Bone marrow (tissue), 2 donors: ENCODE results near the gene SLC13A3.

Source experiments
- DNase-seq, 2 donors: peaks; one replicate each; lab custom pipeline; 2025; lab: John Stamatoyannopoulos, UW

SLC13A3 gene

DNA sequence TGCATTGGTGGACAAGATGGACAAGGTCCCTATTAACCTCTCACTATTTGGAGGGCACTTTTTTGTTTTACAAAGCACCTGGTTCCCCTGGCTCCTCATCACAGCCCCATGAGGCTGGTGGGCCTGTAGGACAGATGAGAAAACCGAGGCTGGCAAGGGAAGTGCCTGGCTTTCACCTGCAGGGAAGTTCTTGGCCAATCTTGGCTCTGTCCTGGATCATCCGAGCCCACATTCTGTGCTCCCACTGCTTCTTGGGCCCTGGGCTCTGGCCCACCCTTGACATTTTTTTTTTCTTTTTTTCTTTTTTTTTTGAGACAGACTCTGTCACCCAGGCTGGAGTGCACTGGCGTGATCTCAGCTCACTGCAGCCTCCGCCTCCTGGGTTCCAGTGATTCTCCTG is 14.7 kb downstream of the SLC13A3 start:
- DNase-seq, result no peak

DNA sequence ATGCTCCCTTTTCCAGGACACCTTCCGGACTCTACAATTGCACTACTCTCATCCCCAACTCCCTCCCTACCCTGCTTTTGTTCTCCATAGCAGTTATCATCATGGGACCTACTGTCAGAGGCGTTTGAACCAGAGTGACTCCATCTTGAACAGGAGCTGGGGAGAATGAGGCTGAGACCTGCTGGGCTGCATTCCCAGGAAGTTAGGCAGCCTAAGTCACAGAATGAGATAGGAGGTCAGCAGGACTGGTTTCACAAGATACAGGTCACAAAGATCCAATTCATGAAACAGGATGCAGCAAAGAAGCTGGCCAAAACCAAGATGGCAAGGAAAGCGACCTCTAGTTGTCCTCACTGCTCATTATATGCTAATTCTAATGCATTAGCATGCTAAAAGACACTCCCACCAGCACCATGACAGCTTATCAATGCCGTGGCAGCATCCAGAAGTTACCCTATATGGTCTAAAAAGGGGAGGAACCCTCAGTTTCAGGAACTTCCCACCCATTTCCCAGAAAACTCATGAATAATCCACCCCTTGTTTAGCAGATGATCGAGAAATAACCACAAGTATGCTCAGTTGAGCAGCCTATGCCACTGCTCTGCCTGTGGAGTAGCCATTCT is 15.6 kb downstream of the SLC13A3 start:
- no peak for DNase-seq

DNA sequence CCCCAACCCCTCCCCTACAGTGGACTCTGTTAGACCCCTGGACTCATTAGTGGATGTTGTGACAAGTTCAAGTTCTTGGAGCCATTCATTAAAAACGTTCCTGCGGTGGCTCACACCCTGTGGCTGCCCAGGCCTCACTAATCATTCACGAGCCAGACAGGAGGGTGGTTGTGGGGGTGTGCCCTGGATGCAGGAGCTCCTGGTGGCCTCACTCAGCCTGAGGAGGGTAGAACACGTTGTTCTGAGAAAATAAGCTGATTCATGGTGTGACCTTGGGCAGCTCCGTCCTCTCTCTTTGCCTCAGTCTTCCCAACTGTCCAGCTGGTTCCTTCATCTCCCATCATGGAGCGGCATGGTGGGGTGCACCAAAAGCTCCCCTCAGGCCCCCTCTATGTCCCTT is 16.7 kb downstream of the SLC13A3 start:
- no peak for DNase-seq

DNA sequence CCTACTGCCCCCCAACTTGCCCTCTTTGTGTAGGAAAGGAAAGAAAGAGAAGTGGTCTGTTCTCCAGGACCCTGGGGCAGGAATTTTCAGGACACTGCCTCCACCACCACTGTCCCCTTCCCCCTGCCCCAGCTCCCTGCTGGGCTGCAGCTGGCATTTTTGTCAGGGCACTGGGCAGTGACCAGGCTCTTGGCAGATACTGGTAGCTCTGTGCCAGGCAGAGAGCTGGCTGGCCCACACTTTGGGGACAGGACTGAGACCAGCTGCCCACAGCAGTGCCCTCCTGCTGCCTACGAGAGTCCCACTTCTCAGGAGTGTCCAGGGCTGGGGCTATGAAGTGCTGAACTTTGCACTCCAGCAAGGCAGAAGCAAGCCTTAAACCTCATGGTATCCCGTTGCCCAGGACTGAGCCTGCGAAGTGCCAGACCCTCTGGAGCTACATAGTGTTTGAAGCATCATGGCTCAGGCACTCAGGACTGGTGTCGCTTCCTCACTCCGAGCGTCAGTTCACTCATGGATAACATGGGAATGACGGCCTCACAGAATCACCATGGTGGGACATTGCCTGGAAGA is 19.3 kb downstream of the SLC13A3 start:
- DNase-seq, result no peak

DNA sequence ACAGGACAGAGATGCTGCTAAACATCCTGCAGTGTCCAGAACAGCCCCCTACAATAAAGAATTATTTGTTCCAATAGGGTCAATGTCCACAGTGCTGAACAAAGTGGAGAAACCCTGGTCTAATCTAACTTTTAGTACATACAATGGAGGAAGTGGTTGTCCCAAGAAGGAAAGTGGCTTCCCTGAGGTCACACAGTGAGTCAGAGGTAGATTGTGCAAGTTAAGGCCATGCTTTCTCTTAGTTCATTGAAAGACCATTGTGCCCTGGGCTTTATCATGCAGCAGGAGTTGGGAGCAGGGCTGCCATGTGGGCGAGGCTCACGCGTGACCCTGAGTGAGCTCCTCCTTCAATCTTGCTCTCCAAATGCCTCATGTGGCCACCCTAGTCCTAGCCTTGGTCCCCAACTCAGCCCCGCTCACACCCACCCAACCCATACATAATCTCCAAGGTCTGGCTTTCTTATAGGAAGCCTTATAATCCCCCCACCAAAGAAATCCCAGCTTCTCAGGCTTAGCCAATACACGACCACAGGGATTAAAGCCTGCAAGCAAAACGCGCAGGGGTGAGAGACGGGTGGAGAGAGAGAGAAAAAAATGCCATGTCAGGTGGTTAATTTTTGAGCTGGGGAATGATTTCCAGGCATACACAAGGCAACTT is 19.9 kb downstream of the SLC13A3 start:
- DNase-seq, result peak in 1 of 2 donors; percentile 27

DNA sequence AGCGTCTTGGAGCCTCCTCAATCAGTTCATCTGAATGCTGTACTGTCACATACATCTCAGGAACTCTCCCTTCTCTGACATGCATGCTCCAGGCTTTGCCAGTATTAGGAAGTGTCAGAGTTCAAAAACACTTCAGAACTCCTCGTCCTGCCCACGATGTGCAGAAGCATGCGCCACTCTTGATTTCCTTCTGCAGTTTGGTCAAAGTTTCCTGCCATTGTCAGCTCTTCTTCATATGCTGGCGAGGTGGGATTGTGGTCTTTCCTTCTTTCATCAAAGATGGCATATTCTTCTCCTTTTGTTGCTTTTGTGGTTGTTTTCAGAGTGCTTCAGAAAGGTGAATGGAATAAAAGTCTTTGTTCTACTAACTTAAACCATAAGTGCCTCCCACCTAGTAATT is 21.0 kb downstream of the SLC13A3 start:
- no peak for DNase-seq

DNA sequence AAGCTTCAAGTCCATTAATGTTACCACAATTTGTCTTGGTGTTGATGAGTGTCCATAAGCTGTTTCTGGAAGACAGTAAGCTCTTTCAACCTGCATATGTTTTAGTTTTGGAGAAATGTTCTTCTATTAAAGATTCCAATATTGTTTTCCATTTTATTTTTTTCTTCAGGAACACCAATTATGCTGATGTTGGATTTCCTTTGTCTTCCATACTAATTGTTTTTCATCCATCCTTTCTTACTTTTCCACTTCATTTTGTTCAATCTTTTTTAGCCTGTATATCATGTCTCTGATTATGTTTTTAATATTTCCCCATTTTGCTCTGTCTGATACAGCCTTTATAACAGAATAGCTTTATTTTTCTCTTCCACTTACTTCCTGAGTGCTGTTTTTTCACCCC is 21.9 kb downstream of the SLC13A3 start:
- DNase-seq, result no peak

DNA sequence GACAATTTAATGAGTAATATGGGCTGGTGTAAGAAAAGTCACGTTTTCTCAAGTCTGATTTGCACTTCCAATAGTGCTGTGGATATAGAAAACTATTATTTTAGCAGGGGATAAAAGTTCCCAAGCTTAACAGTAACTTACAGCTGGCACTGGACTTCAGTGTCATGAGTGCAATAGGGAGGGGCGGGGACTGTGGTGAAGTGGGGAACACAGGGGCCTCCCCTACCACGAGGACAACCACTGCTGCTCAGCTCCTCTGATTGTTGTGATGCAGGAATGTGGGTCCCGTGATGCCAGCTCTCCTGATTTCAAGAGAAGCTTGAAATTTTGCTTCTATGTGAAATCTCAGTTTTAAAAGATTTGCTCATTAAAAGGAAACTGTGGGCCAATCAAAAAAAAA is 24.0 kb downstream of the SLC13A3 start:
- no peak for DNase-seq

DNA sequence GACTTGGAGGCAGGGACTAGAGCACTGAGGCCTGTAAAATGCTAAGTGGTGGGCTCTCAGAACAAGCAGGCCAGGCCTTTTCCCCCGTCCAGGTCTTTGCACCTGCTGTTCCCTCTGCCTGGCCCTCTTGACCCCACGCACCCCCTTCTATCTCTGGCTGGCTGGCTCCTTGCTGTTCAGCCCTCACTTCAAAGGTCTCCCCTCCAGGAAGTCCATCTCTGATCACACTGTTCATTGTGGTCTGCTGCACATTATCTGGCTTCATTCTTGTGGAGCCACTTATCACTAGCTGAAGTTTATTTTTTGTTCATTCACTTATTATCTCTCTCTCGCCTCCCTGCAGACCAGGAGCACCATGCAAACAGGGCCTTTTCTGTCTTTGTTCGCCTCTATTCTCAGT is 24.5 kb downstream of the SLC13A3 start:
- DNase-seq, result no peak

DNA sequence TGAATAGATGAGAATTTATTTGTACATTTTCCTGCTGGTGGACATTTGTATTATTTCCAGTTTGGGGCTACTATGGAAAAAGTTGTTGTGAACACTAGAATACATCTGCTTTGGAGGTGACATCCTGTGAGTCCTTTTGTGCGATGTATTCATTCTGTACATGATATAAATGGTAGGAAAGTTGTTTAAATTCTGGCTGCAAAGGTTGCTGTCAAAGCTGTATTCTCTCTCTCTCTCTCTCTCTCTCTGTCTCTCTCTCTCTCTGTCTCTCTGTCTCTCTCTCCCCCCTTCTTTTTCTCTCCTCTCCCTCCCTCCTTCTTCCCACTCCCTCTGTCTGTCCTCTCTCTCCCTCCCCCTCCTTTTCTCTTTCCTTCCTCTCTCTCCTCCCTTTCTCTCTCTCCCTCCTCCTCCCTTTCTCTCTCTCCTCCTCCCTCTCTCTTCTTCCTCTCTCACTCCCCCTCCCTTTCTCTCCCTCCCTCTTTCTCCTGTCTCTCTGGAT is 25.3 kb downstream of the SLC13A3 start:
- no peak for DNase-seq

DNA sequence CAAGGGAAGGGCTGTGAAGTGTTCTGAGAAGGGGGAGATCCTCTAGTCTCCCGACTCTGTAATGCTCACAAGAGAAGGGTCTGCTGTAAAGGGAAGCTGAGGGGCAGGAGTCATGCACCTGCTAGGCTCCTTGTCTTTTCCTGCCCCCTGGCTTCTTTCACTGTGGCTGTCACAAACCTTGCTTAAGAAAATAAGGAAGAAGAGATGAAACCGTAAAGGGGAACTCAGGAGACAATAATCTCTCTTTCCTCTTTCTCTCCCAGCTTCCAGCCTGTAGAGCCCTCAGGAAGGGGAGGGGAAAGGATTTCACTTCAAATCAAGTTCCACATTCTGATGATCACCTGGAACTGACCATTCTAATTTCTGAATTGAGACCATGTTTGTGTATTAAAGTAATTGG is 26.3 kb downstream of the SLC13A3 start:
- no peak for DNase-seq

DNA sequence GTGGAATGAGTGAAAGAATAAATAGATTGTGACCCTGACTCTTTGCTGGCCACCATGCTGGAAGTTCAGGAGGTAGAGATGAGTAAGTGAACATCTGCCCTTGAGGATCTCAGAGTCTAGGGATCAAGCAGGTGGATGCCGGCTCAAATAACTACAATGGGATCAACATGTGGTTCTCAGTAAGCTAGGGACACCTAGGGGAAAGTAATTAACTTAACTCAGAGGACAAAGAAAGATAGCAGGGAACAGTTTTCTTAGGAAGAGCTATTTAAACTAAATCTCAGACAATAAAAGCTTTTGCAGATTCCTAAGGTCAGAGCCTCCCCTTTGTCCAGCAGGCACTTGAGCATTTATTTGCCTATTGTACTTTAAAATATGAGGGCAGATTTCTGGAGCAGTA is 29.1 kb downstream of the SLC13A3 start:
- DNase-seq, result no peak

DNA sequence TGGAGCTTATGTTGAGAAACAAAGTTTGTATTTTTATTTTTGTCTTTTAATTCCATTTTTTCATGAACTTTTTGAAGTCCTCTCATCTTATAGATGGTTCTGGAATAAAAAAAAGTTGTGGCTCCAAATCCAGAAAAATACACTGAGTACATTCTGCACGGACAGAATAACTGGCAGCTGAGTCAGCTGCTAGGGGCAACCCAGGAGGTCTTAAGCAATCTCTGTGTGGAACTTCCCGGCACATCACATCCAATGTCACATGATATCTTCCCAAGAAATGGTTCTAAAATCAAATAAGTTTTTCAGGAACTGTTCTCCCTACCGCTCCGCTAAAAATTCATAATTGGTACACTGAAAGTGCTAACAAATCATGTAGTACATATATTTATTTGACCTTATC is 29.8 kb downstream of the SLC13A3 start:
- DNase-seq, result no peak

DNA sequence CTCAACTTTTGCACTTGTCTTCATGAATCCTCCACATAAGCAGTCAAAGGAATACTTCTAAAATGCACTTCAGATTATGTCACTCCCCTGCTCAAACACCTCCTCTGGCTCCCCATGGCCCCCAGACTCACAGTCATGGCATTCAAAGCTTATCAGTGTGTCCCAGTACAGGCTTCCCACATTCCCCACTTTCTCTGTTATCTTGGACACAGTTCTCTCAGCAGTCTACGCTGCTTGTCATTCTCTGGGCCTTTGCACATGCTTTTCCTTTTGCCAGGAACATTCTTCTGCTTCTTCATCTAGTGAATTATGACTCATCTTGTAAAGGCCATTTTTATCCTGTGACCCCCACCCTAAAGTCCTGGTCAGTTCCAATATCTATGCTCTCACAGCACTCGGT is 31.8 kb downstream of the SLC13A3 start:
- DNase-seq, result no peak

DNA sequence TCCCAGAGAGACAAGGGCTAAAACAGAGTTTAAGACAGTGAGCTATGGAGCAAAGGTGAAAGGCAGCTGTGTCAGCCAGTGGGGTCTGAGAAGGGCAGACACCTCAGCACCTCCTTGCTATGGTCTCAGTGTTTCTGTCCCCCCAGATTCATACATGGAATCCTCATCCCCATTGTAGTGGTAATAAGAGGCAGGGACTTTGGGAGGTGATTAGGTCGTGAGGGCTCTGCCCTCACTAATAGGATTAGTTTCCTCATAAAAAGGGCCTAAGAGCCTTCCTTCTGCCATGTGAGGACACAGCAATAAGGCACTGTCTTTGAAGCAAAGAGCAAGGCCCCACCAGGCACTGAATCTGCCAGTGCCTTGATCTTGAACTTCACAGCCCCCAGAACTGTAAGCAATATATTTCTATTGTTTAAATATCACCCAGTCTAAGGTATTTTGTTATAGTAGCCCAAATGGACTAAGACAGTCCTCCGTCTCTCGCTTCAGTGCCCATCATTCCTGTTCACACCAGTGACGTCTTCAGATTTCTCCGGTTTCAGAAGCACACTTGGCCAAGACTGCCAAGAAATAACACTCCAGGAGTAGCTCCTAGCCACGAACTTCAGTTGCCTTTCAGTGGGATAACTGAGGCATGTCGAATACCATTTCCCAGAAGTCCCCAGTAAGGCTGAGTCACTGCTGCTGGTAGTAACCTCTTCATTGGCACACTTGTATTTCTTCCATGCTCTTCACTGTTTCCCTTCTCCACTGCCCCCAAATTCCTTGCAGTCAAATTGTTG is 32.8 kb downstream of the SLC13A3 start:
- no peak for DNase-seq

DNA sequence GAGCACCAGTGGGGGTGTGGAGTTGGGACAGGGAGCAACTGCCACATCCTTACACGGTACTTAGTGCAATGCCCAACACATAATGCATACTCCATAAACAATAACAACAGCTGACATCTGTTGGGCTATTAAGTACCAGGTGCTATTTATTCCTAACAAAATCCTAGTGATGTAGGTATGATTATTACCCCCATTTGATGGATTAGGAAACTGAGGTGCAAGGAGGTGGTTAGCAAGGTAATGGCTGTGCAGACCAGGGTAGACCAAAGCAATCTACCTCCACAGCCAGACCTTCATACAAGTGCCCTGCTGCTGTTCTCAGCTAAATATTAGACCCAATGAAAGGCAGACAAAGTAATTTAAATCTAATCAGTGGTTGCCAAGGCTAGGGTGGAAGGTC is 36.8 kb downstream of the SLC13A3 start:
- no peak for DNase-seq

DNA sequence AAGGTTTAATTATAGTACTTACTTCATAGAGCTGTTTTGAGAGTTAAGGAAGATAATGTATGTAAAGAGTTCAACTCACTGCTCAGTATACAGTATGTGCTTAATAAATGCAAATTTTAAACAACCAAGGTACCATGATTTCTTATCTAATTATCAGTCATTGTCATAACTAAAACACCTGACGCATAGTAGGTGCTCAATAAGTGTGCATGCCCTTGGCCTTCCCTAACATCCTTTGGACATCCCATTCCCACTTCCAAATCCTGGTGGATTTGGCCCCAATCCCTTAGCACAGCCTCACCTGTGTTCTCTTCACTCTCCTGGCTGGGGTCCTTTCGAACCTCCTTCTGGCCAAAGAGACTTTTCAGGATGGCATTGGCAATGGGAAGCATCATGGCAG is 41.1 kb downstream of the SLC13A3 start:
- DNase-seq, result no peak

DNA sequence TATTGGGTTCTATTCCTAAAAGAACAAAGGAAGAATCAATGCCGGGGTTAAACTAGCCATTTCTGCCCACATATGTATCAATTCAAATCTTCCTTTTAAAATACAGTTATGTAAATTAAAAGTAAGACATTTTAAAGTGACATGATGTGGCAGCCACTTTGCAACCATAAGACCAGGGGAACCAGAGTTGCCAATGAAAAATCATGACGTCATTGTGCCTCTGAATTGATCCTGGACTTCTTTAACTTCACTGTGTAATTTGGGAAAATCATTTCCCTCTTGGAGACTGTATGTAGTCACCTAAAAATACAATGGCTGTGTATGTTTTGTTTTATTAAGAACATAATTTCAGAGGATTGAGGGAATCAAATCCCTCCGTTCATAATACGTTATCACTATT is 42.2 kb downstream of the SLC13A3 start:
- DNase-seq, result no peak

DNA sequence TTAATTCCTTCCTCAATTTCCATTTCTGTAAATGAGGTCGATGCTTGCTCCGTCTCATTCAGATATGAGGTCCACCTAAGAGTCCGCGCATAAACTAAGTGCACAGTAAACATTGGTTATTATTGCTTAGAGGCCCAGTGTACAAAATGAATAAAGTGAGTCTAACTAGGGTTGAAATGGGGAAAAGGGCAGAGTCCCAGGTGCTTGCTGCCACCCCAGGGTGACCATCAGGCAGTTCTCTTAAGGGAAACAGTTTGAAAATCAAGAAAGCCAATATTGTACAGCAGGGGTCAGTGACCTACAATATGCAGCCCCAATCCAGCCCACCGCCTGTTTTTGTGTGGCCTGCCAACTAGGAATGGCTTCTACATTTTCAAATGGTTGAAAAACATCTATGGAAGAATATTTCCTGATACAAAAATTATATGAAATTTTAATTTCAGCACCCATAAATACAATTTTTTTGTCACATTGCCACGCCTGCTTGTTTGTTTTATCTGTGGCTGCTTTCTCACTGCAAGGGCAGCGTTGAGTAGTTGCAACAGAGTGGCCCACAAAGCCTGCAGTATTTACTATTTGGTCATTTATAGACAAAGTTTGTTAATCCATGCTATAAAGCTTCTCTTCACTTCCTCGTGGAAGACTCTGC is 43.3 kb downstream of the SLC13A3 start:
- no peak for DNase-seq

DNA sequence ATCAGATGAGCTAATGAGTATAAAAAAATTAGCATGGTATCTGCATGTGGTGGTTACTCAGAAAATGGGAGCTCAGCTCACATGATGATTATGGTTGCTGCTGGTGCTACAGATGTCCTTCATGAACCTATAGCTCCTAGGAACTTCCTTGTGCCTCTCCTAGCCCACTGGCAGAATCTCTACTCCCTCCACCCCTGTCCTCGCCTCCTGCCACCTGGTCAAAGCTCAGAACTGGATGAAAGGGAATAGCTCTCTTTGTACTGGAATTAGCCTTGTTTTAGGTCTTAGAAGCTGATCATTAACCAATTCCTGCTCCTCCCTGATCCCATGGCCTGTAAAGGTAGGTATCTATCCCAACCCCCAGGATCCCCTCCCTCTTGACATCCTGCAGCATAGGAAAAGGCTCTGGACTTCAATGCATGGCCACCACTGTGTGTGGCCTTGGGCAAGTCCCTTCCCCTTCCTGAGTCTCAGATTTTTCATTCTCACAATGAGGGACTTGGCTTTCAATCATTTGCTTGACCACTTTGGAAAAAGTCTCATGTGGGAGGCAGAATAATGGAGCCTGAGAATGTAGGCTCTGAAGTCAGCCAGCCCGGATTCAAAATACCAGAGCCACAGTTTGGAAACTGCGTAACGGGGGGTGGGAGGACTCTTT is 43.9 kb downstream of the SLC13A3 start:
- DNase-seq, result no peak

DNA sequence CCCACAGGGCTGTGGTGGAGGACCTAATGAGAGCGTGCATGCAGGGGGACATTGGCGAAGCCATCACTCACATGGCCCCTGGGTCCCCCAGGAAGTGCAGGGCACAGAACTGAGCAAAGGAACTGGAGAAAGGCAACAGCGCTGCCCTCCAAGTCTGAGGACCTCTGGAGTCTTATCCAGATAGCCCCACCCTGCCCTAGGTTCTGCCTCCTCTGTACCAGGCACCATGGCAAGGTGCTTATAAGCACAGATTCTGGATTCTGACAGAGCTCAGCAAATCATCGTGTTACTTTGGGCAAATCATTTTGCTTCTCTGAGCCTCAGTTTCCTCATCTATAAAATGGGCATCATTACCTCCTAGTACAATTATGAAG is 44.5 kb downstream of the SLC13A3 start:
- DNase-seq, result no peak
